IMR-90 (cell line): ENCODE measurements around the gene CYP46A1. TPM values are rescaled to one million over a fixed set of nuclear protein-coding genes. Genes with fewer than 3 reads are reported as not detected.

ENCODE experiments used
- BHLHE40 ChIP-seq: fragments of 150-350 bp; IDR thresholded peaks from 2 replicates; pipeline ENCODE4 v1.6.1; 2016; ENCODE audit warnings: mild to moderate bottlenecking, low read depth, low read length
- FOS ChIP-seq: fragments of 150-350 bp; IDR thresholded peaks from 2 replicates; pipeline ENCODE4 v1.6.1; 2016; ENCODE audit warnings: low read depth, low read length
- MAZ ChIP-seq: IDR thresholded peaks from 2 replicates; pipeline ENCODE4 v1.6.1; 2012; ENCODE audit warnings: low read depth, mild to moderate bottlenecking, low read length, improper control_type of control experiment, moderate library complexity, borderline replicate concordance
- MXI1 ChIP-seq: IDR thresholded peaks from 2 replicates; pipeline ENCODE4 v1.6.1; 2012; ENCODE audit warnings: low read depth, mild to moderate bottlenecking, low read length, moderate library complexity, borderline replicate concordance
- NFE2L2 ChIP-seq: fragments of 150-350 bp; IDR thresholded peaks from 2 replicates; pipeline ENCODE4 v1.6.1; 2016; ENCODE audit warnings: low read depth, mild to moderate bottlenecking, low read length
- RCOR1 ChIP-seq: IDR thresholded peaks from 2 replicates; pipeline ENCODE4 v1.6.1; 2012; ENCODE audit warnings: mild to moderate bottlenecking, low read length, improper control_type of control experiment; ENCODE audit not compliant: insufficient replicate concordance
- RFX5 ChIP-seq: IDR thresholded peaks from 2 replicates; pipeline ENCODE4 v1.8.0; 2012; ENCODE audit warnings: low read depth, mild to moderate bottlenecking, low read length, moderate library complexity
- SMC3 ChIP-seq: fragments of 150-350 bp; IDR thresholded peaks from 2 replicates; pipeline ENCODE4 v1.6.1; 2016; ENCODE audit warnings: low read depth, mild to moderate bottlenecking, antibody characterized with exemption, low read length, moderate library complexity
- polyA plus RNA-seq, 3 experiments: library from polyadenylated mRNA; depleted of rRNA; stranded (reverse); fragments of >200 nt; gene quantifications; 2 replicates each; pipeline ENCODE4 v1.2.3, GENCODE V29; 2012; ENCODE audit warnings: low replicate concordance in 1 of 3
- total RNA-seq: library from RNA; depleted of rRNA; stranded (reverse); fragments of >200 nt; gene quantifications from 2 replicates; pipeline ENCODE4 v1.2.3, GENCODE V29; 2012

The CYP46A1 gene
- total and polyA plus RNA-seq, 2 of the 4 experiments (the other 2 are of a cell fraction): 0.18 to 0.31 TPM

DNA sequence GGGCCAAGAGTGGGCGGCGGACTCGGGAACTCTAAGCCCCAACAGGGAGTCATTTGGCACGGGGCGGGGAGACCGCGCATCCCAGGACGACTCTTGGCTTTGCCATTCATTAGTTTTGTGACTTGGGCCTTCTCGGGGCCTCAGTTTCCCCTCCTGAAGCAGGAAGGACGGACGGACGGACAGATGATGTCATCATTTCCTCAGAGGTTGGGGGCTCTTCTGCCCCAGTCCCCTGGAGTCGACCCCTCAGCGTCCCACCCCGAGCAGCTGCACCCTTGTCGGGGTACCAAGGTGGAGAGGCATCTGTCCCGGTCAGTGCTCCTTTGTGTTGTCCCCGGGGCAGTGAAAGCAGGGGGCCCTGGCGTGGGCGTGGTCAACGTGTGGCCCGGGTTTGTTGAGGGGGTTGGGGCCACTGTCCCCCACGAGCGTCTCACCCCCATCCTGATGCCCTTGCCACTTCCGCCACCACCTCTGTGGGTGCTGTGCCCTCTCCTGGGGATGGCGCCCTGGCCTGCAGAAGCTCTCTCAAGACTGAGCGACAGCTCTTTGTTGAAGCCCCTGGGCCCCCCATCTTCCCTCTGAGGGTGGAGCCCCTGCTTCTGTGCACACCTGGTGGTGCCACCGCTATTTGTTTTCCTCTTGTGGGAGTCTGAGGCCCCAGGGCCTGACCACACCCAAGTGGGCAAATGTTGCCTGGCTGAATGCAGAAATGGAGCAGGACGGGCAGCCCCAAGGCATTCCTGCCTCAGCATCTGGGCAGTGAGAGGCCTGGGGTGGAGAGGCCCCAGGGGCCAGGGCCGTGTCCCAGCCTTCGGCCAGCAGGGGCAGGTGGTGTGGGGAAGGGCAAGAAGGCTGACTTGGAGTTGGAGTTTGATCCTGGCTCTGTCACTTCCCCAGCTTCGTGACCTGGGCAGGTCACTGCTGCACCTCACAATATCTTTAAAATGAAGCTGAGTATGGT is 38.3 kb upstream of the CYP46A1 start (continued):
- TF ChIP-seq MXI1: no peak
- TF ChIP-seq FOS: no peak
- TF ChIP-seq MAZ: no peak
- no peak for TF ChIP-seq BHLHE40
- no peak for TF ChIP-seq RCOR1
- TF ChIP-seq SMC3: no peak
- no peak for TF ChIP-seq NFE2L2
- TF ChIP-seq RFX5: no peak
